ENCODE data around the gene TTC13. TPM values are rescaled to one million over a fixed set of nuclear protein-coding genes. Genes with fewer than 3 reads are reported as not detected.

The TTC13 gene
- total and polyA plus RNA-seq, 2 of the 4 experiments (the other 2 are of a cell fraction): 6.1 to 9.1 TPM

GRCh38 chr1:230978491-230979388 is at the start of gene TTC13, which contains the start of gene ARV1 (continued):
- TF ChIP-seq ELK1 (IDR thresholded peaks at IDR 0.05; ENCODE audit: borderline replicate concordance, low read depth, low read length) (0 out of 2 replicates have a peak, but pooled peaks have one; percentile 48), CEBPB (IDR thresholded peaks at IDR 0.05; ENCODE audit: low read depth, low read length) (no peak), RAD21 (IDR thresholded peaks at IDR 0.05; ENCODE audit: low read length) (peak; percentile 25), BHLHE40 (IDR thresholded peaks at IDR 0.05; ENCODE audit: low read depth, low read length) (no peak), POLR2A (IDR thresholded peaks at IDR 0.05; ENCODE audit: low read depth, low read length) (0 out of 2 replicates have a peak, but pooled peaks have one; percentile 26), SMC3 (IDR thresholded peaks at IDR 0.05; ENCODE audit: low read depth, low read length) (peak; percentile 11; the same call in 1 of the 2 replicates)
